A673 (cell line): ENCODE results near the gene MOGAT2.

Experiments used
- CTCF ChIP-seq: fragments of 300-800, 200-600 bp; sonication (generic); conservative IDR thresholded peaks from 2 replicates; pipeline ENCODE4 v1.5.1; 2017; ENCODE audit warnings: low read depth, mild to moderate bottlenecking, antibody characterized with exemption, low read length, moderate library complexity, mixed read lengths
- EZH2 ChIP-seq: fragments of 200-600 bp; sonication (generic); IDR thresholded peaks from 2 replicates; pipeline ENCODE4 v1.6.1; 2017; ENCODE audit warnings: borderline replicate concordance, low read depth, mild to moderate bottlenecking, mixed read lengths, antibody characterized with exemption, low read length; ENCODE audit not compliant: poor library complexity, severe bottlenecking

- no peak for TF ChIP-seq CTCF
- TF ChIP-seq EZH2 = no peak
Observed at GRCh38 chr11:75781831-75782230, 64.2 kb downstream of the MOGAT2 start.
